Measurements from ENCODE around the gene CTLA4.

Gene CTLA4

DNA sequence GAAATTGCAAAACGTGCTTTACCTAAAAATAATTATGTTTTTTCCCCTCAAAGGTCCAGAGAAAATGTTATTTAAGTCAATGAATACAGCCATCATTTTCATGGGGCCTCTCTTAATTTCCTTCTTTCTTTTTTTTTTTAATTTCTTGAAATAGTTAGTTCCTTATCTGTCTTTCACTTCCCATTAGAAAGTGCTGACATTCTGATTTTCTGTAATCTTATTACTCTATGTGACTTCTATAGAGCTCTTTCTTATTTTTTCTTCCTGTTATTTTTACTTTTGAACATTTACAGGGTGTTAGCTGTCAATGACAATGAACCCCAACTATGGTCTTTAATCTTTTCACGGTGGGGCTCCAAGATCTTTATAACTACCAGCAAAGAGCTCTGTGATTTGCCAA, 30.0 kb downstream of the CTLA4 start:
- no peak overlapping the region for H3K27ac ChIP-seq (replicated peaks)
- no peak overlapping the region for H3K4me3 ChIP-seq (replicated peaks; ENCODE audit: insufficient read depth, low read length)
- H3K27me3 ChIP-seq (ENCODE audit: insufficient read depth, poor library complexity, severe bottlenecking): no peaks in the 10 kb centered on the region
- DNase-seq (ENCODE audit: low read depth in 1 of 2, low spot score in 1 of 2): no peak
- TF ChIP-seq SPI1 (IDR thresholded peaks at IDR 0.05; ENCODE audit: borderline replicate concordance, low read depth) (0 out of 2 replicates have a peak, but pooled peaks have one; percentile 12), CTCF (IDR thresholded peaks at IDR 0.05; ENCODE audit: insufficient read depth, low read length) (no peak)

DNA sequence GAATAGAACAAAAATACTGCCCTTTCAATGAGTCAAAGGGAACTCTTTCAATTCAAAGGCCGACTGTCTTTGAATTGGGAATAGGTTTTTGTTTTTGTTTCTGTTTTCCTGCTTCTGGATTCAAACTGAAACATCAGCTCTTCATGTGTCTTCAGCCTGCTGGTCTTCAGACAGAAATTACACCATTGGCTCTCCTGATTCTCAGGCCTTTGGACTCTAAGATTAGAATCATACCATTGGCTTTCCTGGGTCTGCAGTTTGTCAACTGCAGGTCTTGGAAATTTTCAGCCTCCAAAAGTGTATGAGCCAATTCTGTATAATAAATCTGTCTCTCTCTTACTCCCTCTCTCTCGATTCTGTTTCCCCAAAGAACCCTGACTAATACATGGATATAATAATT, 31.1 kb downstream of the CTLA4 start:
- Histone ChIP-seq H3K4me3 (replicated peaks; ENCODE audit: insufficient read depth, low read length) (no peak overlapping the region), H3K27me3 (ENCODE audit: insufficient read depth, poor library complexity, severe bottlenecking) (no peaks in the 10 kb centered on the region), H3K27ac (replicated peaks) (no peak overlapping the region)
- DNase-seq (ENCODE audit: low read depth in 1 of 2, low spot score in 1 of 2): no peak
- TF ChIP-seq SPI1 (IDR thresholded peaks at IDR 0.05; ENCODE audit: borderline replicate concordance, low read depth): no peak
- no peak for TF ChIP-seq CTCF (IDR thresholded peaks at IDR 0.05; ENCODE audit: insufficient read depth, low read length)
- TF ChIP-seq POLR2AphosphoS5 (IDR thresholded peaks at IDR 0.05; ENCODE audit: low read depth): no peak
- TF ChIP-seq REST (IDR thresholded peaks at IDR 0.05; ENCODE audit: insufficient replicate concordance, low read depth): no peak
- no peak for TF ChIP-seq GABPA (IDR thresholded peaks at IDR 0.05; ENCODE audit: low read depth)

GRCh38 chr2:203900253-203900652, 32.7 kb downstream of the CTLA4 start:
- Histone ChIP-seq H3K27me3 (ENCODE audit: insufficient read depth, poor library complexity, severe bottlenecking) (no peaks in the 10 kb centered on the region), H3K27ac (replicated peaks) (no peak overlapping the region), H3K4me3 (replicated peaks; ENCODE audit: insufficient read depth, low read length) (no peak overlapping the region)
- TF ChIP-seq SPI1 (IDR thresholded peaks at IDR 0.05; ENCODE audit: borderline replicate concordance, low read depth) (no peak), REST (IDR thresholded peaks at IDR 0.05; ENCODE audit: insufficient replicate concordance, low read depth) (no peak), GABPA (IDR thresholded peaks at IDR 0.05; ENCODE audit: low read depth) (no peak), POLR2AphosphoS5 (IDR thresholded peaks at IDR 0.05; ENCODE audit: low read depth) (no peak), CTCF (IDR thresholded peaks at IDR 0.05; ENCODE audit: insufficient read depth, low read length) (no peak)
- DNase-seq (ENCODE audit: low read depth in 1 of 2, low spot score in 1 of 2): no peak

DNA sequence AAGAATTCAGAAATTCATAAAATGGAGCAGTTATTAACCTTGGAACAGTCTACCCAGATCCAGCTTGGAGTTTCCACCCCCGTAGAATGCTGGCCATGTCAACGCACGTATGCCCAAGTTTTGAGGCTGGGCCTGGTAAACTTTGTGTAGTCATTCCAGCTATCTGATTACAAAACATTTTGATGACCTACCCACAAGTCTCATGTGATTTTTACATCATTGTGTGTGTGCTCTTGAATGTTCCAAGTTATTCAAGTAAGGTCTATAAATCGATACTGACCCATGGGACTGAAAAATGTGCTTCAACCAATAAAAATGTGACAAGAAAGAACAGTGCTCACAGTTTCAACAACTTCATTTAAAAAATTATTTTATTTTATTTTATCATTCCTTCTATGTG, 36.5 kb downstream of the CTLA4 start:
- TF ChIP-seq REST (IDR thresholded peaks at IDR 0.05; ENCODE audit: insufficient replicate concordance, low read depth) (no peak), POLR2AphosphoS5 (IDR thresholded peaks at IDR 0.05; ENCODE audit: low read depth) (no peak), CTCF (IDR thresholded peaks at IDR 0.05; ENCODE audit: insufficient read depth, low read length) (no peak), GABPA (IDR thresholded peaks at IDR 0.05; ENCODE audit: low read depth) (no peak), SPI1 (IDR thresholded peaks at IDR 0.05; ENCODE audit: borderline replicate concordance, low read depth) (no peak)
- no peak for DNase-seq (ENCODE audit: low read depth in 1 of 2, low spot score in 1 of 2)
- Histone ChIP-seq H3K27me3 (ENCODE audit: insufficient read depth, poor library complexity, severe bottlenecking) (no peaks in the 10 kb centered on the region), H3K27ac (replicated peaks) (no peak overlapping the region), H3K4me3 (replicated peaks; ENCODE audit: insufficient read depth, low read length) (no peak overlapping the region)
